ENCODE measurements around the gene ACSF2.

ACSF2 gene

GRCh38 chr17:50440172-50440837 lies 14.3 kb downstream of the ACSF2 start:
- DNase-seq (ENCODE audit: low spot score), result no peak

- DNase-seq (ENCODE audit: low spot score), result no peak
These were observed 15.1 kb downstream of the ACSF2 start for GRCh38 chr17:50440838-50441829.

GRCh38 chr17:50443505-50443974 lies 17.5 kb downstream of the ACSF2 start:
- no peak for DNase-seq (ENCODE audit: low spot score)

GRCh38 chr17:50444841-50445715 lies 19.1 kb downstream of the ACSF2 start:
- DNase-seq (ENCODE audit: low spot score), result no peak

- DNase-seq (ENCODE audit: low spot score), result no peak
These were observed 19.8 kb downstream of the ACSF2 start for GRCh38 chr17:50445730-50446325.

- DNase-seq (ENCODE audit: low spot score), result no peak
These were observed 22.0 kb downstream of the ACSF2 start for GRCh38 chr17:50447870-50448595.

GRCh38 chr17:50448643-50449042 lies 22.6 kb downstream of the ACSF2 start:
- DNase-seq (ENCODE audit: low spot score), result no peak

GRCh38 chr17:50451943-50452629 lies 26.1 kb downstream of the ACSF2 start:
- DNase-seq (ENCODE audit: low spot score), result no peak

GRCh38 chr17:50452630-50453300 lies 26.7 kb downstream of the ACSF2 start:
- DNase-seq (ENCODE audit: low spot score), result no peak

- DNase-seq (ENCODE audit: low spot score), result no peak
These were observed 27.9 kb downstream of the ACSF2 start for GRCh38 chr17:50453901-50454300.

GRCh38 chr17:50457621-50458020 lies 31.6 kb downstream of the ACSF2 start:
- no peak for DNase-seq (ENCODE audit: low spot score)

GRCh38 chr17:50458270-50458669 lies 32.3 kb downstream of the ACSF2 start:
- no peak for DNase-seq (ENCODE audit: low spot score)

- DNase-seq (ENCODE audit: low spot score), result no peak
These were observed 33.0 kb downstream of the ACSF2 start for GRCh38 chr17:50458701-50459676.

- no peak for DNase-seq (ENCODE audit: low spot score)
These were observed 33.7 kb downstream of the ACSF2 start for GRCh38 chr17:50459756-50460155.

- no peak for DNase-seq (ENCODE audit: low spot score)
These were observed 35.0 kb downstream of the ACSF2 start for GRCh38 chr17:50460831-50461526.

GRCh38 chr17:50461550-50462132 lies 35.6 kb downstream of the ACSF2 start:
- no peak for DNase-seq (ENCODE audit: low spot score)

GRCh38 chr17:50462446-50462845 lies 36.4 kb downstream of the ACSF2 start:
- no peak for DNase-seq (ENCODE audit: low spot score)

- no peak for DNase-seq (ENCODE audit: low spot score)
These were observed 38.1 kb downstream of the ACSF2 start for GRCh38 chr17:50464121-50464520.

Data from GM03348 (cell line).